ENCODE results near the gene AGRN.

Gene AGRN

DNA sequence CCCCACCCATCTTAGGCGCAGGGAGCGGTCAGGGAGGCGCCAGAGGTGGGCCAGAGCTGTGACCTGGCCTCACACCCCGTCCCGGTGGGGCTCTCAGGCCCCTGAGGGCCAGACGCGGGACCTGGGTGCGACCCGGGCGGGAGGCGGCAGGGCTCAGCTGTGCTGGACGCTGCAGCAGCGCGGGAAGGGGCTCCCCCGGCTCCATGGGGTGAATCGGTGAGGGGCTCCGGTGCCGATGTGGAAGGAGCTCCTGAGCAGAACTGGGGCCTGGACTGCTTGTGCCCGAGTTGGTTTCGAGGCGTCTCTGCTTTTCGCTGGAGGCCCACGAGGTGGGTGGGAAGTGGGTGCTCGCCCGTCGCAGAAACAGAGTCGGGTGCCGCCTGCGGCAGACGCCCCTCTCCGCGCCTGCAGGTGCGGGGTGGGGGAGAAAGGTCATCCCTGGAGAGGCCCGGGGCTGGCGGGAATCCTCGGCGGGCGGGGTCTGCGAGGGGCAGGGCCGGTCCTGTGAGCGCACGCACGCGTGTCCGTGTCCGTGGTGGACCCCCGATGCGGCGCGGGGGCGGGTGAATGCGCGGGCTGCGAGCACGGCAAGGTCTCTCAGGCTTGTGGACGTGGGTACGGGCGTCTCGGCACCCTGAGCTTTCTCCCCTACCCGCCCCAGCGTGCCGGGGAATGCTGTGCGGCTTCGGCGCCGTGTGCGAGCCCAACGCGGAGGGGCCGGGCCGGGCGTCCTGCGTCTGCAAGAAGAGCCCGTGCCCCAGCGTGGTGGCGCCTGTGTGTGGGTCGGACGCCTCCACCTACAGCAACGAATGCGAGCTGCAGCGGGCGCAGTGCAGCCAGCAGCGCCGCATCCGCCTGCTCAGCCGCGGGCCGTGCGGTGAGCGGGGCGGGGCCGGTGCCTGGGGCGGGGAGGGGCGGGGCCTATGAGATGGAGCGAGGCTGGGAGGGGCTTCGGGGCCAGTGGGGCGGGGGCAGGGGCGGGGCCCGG, 20.4 kb downstream of the AGRN start:
- peak; percentile 82 for DNase-seq

DNA sequence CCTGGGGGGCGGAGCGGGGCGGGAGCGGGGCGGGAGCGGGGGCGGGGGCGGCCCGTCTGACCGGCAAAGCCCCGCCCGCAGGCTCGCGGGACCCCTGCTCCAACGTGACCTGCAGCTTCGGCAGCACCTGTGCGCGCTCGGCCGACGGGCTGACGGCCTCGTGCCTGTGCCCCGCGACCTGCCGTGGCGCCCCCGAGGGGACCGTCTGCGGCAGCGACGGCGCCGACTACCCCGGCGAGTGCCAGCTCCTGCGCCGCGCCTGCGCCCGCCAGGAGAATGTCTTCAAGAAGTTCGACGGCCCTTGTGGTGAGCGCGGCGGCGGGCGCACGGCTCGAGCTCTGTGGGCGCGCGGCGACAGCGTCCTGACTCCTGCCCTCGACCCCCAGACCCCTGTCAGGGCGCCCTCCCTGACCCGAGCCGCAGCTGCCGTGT, 21.2 kb downstream of the AGRN start:
- no peak for DNase-seq

DNA sequence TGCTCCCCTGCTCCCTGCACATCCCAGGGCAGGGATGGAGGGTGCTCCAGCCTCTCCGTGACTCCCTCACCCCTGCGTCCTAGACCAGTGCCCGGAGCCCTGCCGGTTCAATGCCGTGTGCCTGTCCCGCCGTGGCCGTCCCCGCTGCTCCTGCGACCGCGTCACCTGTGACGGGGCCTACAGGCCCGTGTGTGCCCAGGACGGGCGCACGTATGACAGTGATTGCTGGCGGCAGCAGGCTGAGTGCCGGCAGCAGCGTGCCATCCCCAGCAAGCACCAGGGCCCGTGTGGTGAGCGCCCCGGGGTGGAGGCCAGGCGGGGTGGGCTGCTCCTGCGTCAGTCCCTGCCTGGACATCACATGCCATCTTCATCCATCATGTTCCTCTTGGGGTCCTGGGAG, 22.0 kb downstream of the AGRN start:
- DNase-seq, result no peak

DNA sequence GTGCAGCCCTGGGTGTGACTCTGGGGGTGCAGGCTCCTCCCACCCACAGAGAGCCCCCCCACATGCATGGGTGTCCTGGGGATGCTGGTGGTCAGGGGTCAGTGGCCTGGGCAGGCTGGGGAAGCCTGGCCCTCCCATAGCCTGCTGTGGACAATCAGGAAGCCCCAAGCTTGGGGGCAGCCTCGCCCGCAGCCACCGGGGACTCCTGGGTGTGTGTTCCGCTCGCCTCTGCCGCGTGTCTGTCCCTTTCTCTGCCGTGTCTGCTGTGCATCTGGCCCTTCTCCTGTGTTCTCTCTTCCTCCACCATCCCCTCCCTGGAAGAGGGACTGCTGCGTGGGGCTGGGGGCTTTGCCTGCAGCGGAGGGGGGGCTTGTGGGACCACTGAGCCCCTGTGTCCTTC, 22.9 kb downstream of the AGRN start:
- DNase-seq, result no peak

DNA sequence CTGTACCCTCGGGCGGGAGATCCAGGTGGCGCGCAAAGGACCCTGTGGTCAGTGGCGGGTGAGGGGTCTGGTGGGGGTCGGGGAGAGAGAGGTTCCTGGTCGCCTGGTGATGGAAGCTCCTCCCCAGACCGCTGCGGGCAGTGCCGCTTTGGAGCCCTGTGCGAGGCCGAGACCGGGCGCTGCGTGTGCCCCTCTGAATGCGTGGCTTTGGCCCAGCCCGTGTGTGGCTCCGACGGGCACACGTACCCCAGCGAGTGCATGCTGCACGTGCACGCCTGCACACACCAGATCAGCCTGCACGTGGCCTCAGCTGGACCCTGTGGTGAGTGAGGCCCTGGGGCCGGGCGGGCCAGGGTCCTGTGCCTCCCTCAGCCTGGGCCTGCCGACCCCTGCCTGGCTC, 23.5 kb downstream of the AGRN start:
- no peak for DNase-seq

DNA sequence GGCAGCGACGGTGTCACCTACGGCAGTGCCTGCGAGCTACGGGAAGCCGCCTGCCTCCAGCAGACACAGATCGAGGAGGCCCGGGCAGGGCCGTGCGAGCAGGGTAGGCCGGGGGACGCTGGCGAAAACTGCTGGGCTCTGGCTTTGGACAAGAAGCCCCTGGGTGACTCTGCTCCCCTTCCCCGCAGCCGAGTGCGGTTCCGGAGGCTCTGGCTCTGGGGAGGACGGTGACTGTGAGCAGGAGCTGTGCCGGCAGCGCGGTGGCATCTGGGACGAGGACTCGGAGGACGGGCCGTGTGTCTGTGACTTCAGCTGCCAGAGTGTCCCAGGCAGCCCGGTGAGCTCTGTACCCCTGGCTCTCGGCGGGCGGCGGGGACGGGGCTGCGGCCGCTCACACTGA, 24.0 kb downstream of the AGRN start:
- DNase-seq, result no peak

DNA sequence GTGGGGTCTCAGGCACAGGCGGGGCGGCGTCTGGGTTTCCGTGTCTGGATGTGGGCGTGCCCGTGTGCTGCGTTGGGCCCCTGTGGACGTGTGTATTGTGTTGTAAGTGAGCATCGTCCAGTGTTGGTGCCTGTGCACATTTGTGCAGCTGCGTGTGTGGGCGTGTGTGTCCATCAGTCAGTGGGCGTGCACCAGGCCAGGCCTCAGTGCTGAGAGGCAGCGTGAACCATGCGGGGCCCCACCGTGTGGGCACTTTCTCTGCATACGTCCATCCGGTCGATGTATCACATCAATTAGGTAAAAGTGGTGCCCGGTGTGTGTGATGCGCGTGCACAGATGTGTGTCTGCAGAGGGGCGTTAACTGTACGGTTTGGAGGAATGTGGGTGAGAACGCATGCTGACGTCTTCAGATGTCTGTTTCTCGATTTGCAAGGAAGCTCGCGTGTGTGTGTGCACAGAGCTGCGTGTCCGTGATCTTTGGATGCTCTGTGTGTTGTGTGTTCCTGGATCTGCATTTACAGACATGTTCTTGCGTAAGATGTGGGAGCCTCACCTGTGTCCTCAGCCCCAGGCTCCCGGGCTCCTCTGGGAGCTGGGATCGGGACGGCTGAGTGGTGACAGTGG, 24.6 kb downstream of the AGRN start:
- DNase-seq, result no peak

DNA sequence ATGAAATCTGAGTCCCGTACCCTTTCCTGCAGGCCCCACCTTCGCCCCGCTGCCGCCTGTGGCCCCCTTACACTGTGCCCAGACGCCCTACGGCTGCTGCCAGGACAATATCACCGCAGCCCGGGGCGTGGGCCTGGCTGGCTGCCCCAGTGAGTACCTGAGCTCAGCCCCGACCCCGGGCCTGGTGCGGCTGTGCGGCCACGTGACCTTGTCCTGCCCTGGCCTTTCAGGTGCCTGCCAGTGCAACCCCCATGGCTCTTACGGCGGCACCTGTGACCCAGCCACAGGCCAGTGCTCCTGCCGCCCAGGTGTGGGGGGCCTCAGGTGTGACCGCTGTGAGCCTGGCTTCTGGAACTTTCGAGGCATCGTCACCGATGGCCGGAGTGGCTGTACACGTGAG, 25.2 kb downstream of the AGRN start:
- no peak for DNase-seq

DNA sequence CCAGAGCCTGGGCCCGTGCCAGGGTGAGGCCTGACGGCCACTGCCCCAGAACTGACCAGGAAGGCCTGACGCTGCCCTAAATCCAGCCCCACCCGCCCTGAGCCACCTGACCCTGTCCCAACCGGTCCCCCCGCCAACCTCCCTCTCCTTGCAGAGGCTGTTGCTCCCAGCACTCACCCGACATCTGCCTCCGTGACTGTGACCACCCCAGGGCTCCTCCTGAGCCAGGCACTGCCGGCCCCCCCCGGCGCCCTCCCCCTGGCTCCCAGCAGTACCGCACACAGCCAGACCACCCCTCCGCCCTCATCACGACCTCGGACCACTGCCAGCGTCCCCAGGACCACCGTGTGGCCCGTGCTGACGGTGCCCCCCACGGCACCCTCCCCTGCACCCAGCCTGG, 26.3 kb downstream of the AGRN start:
- no peak for DNase-seq

DNA sequence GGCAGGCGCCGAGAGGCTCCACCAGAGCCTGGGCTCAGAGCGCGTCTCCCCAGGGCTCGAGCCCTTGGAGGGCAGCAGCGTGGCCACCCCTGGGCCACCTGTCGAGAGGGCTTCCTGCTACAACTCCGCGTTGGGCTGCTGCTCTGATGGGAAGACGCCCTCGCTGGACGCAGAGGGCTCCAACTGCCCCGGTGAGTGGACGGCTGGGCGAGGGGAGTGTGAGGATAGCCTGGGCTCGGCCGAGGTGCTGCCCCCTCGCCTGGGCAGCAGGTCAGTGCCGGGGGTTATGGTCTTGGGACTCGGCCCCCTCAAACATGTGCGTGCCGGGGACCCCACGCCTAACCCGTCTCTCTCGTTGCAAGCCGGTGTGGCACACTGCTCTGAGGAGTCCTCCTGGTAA, 26.8 kb downstream of the AGRN start:
- DNase-seq, result no peak

DNA sequence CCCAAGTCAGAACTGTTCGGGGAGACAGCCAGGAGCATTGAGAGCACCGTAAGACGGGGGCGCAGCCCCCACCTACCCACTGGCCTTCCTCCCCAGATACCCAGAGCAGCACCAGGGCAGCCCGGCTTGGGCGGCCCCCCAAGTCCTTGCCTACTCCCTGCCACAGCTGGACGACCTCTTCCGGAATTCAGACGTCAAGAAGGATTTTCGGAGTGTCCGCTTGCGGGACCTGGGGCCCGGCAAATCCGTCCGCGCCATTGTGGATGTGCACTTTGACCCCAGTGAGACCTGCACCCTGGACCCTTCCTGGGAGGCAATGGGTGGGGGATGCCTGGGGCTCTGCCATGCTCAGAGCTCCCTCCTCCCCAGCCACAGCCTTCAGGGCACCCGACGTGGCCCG, 27.5 kb downstream of the AGRN start:
- DNase-seq, result no peak

DNA sequence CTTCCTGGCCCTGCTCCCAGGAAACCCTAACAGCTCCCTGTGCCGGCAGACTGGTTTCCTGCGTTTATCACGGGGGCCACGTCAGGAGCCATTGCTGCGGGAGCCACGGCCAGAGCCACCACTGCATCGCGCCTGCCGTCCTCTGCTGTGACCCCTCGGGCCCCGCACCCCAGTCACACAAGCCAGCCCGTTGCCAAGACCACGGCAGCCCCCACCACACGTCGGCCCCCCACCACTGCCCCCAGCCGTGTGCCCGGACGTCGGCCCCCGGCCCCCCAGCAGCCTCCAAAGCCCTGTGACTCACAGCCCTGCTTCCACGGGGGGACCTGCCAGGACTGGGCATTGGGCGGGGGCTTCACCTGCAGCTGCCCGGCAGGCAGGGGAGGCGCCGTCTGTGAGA, 28.0 kb downstream of the AGRN start:
- no peak for DNase-seq

DNA sequence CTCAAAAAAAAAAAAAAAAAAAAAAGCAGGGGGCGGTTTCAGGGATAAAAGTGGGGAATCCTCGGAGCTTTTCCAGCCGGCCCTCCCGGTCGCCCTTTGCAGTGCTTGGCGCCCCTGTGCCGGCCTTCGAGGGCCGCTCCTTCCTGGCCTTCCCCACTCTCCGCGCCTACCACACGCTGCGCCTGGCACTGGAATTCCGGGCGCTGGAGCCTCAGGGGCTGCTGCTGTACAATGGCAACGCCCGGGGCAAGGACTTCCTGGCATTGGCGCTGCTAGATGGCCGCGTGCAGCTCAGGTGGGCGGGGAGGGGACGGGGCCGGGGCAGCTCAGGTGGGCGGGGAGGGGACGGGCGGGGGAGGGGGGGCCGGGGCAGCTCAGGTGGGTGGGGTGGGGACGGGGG, 28.8 kb downstream of the AGRN start:
- no peak for DNase-seq

DNA sequence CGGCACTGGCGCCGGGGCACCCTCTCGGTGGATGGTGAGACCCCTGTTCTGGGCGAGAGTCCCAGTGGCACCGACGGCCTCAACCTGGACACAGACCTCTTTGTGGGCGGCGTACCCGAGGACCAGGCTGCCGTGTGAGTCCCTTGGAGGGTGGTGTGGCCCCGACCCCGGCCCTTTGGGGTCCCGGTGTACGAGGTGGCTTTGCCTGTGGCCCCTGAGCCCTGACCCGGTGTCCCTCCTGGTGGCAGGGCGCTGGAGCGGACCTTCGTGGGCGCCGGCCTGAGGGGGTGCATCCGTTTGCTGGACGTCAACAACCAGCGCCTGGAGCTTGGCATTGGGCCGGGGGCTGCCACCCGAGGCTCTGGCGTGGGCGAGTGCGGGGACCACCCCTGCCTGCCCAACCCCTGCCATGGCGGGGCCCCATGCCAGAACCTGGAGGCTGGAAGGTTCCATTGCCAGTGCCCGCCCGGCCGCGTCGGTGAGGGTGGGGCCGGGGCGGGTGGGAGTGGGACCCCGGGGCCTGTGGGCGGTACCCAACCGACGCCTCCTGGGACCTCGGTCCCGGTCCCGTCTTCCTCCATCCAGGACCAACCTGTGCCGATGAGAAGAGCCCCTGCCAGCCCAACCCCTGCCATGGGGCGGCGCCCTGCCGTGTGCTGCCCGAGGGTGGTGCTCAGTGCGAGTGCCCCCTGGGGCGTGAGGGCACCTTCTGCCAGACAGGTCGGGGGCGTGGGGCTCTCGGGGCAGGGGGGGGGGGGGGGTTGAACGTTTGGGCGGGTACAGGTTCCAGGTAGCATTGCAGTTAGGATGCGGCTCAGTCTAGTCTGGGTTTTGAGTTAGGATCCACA, 29.6 kb downstream of the AGRN start:
- DNase-seq, result no peak

DNA sequence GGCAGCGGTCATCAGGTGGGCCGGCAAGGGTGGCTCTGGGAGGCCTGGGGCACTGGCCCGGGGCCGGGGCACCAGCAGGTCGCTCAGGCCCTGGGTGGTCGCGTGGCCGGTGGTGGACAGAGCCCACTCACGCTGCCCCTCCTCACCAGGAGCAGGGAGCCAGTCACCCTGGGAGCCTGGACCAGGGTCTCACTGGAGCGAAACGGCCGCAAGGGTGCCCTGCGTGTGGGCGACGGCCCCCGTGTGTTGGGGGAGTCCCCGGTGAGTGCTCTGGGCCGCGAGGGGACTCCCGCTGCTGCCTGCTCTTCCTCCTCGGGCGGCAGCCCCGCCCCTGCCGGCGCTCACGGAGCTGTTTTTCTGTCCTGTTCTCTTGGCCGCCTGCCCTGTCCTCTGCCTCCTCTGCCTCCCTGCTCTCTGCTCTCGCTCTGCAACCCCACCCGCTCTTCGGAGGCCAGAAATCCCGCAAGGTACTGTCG, 30.7 kb downstream of the AGRN start:
- DNase-seq, result no peak

DNA sequence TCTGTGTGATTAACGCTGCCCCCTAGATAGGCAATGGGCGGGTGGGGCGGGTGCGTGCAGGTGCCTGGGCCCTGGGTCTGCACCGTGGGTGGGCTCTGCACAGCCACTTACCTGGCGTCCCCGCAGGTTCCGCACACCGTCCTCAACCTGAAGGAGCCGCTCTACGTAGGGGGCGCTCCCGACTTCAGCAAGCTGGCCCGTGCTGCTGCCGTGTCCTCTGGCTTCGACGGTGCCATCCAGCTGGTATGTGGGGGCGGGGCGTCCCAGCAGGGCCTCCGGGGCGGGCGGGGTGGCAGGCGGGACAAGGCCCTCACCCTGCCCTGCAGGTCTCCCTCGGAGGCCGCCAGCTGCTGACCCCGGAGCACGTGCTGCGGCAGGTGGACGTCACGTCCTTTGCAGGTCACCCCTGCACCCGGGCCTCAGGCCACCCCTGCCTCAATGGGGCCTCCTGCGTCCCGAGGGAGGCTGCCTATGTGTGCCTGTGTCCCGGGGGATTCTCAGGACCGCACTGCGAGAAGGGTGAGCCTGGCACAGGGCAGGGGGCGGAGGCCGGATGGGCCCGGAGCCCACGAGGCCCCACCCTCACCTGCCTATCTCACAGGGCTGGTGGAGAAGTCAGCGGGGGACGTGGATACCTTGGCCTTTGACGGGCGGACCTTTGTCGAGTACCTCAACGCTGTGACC, 31.3 kb downstream of the AGRN start:
- no peak for DNase-seq

DNA sequence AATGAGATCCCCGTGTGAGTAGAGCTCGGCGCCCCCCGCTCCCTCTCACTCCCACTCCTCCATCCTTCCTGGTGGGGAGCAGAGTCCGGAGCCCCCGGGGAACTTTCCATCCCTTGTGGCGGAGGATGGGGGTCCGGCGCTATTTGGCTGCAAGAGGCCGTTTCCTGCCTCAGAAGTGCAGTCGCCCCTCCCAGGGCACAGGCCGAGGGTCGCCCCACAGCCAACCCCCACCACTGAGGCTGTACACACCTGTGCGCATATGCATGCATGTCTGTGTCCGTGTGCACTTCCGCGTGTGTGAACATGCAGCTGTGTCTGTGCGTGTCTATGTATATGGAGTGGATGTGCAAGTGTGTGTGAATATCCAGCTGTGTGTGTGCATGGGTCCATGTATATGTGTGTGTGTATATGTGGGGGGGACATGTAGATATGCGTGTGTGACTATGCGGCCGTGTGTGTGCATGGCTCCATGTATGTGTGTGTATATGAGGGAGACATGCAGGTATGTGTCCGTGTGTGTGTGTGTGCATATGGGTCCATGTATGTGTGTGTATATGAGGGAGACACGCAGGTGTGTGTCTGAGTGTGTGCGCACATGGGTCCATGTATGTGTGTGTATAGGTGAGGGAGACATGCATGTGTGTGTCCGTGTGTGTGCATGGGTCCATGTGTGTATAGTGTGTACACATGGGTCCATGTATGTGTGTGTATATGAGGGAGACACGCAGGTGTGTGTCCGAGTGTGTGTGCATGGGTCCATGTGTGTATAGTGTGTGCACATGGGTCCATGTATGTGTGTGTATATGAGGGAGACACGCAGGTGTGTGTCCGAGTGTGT, 32.3 kb downstream of the AGRN start:
- no peak for DNase-seq

DNA sequence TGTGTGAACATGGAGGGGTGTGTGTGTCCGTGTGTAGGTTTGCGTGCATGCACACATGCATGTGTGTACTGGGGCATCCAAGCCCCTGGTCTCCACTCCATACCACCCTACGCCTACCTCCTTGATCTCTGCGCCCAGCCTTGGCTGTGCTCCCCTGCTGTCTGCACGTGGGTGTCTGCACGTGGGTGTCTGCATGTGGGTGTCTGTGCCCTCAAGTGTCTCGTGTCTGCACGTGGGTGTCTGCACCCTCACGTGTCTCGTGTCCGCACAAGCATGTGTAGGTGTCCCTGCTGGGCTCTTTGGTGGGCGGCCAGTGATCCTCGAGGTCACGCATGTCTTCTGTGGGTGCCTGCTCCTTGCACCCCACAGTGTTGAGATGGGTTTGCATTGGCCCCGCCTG, 33.1 kb downstream of the AGRN start:
- DNase-seq, result no peak

DNA sequence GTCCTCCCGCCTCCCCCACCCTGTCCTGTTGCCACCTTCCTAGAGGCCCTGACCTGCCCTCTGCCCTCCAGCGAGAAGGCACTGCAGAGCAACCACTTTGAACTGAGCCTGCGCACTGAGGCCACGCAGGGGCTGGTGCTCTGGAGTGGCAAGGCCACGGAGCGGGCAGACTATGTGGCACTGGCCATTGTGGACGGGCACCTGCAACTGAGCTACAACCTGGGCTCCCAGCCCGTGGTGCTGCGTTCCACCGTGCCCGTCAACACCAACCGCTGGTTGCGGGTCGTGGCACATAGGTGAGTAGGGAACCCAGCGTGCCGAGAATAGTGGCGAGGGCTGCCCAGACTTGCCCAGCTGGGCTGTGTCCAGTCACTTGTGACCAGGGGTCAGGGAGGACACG, 33.8 kb downstream of the AGRN start:
- no peak for DNase-seq

DNA sequence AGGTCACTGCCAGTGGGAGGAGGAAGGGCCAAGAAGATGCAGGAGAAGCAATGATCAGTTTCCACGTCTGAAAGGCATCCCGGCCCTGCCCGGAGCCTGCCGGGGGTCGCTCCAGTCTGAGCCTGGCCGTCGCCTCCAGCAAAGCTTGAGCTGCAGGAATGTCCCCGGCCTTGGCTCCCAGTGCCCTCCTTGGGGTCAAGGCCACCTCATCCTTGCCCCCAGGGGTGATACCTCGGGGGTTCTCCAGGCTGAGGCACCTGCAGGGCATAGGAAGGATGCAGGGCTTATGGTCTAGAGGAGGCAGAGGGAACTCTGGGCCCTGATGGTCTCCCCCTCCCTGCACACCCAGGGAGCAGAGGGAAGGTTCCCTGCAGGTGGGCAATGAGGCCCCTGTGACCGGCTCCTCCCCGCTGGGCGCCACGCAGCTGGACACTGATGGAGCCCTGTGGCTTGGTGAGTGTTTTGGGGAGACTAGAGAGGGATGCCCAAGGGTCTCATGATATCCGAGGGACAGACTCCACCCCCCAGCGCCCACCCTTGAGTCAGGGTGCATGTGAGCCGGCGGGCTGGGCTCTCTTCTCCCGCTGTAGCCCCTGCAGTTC, 34.3 kb downstream of the AGRN start:
- no peak for DNase-seq

DNA sequence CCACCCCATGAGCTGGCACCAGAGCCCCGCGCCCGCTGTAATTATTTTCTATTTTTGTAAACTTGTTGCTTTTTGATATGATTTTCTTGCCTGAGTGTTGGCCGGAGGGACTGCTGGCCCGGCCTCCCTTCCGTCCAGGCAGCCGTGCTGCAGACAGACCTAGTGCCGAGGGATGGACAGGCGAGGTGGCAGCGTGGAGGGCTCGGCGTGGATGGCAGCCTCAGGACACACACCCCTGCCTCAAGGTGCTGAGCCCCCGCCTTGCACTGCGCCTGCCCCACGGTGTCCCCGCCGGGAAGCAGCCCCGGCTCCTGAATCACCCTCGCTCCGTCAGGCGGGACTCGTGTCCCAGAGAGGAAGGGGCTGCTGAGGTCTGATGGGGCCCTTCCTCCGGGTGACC, 35.1 kb downstream of the AGRN start:
- no peak for DNase-seq

All from suppressor macrophage treated with lipopolysaccharide for 4 hours (primary cell).